HepG2 (cell line): Measurements from ENCODE around the gene C21orf91. TPM values are rescaled to one million over a fixed set of nuclear protein-coding genes. Genes with fewer than 3 reads are reported as not detected.

Source experiments
- ATAC-seq: fragments of 200-7000 bp; cut with Tn5 transposase; 3 replicates; pipeline ENCODE4 v1.9.1; 2020; ENCODE audit warnings: mild to moderate bottlenecking, moderate library complexity
- BruUV-seq: library from RNA; stranded (reverse); fragments of 400-500 nt; replicated peaks from 2 replicates; lab custom pipeline; 2021; lab: Mats Ljungman, UMichigan
- CTCF ChIA-PET: fragments of 300-600 bp; formaldehyde crosslinking; extraction: SDS; loops from one replicate; lab custom pipeline; 2021; ENCODE audit warnings: low total read pairs, inconsistent platforms, low intra/inter-chr PET ratio; lab: Yijun Ruan, JAX
- POLR2A ChIA-PET: fragments of 350-600 bp; sonication (Branson Sonifier 250); formaldehyde crosslinking; loops from one replicate; lab custom pipeline; 2020; ENCODE audit warnings: antibody characterized with exemption, inconsistent platforms; lab: Yijun Ruan, JAX
- DNase-seq: peaks from one replicate; pipeline ENCODE4 v3.0.0-alpha.2; 2015; ENCODE audit warnings: low spot score
- FAIRE-seq: peaks from 3 replicates; lab custom pipeline; 2011; peaks lifted over from hg19 to GRCh38; lab: Jason Lieb, UNC
- H2AFZ ChIP-seq: one replicate; pipeline ENCODE4 v1.6.1; 2011; ENCODE audit warnings: low read length, inconsistent platforms
- H3K27ac ChIP-seq: fragments of 300-600 bp; 3 replicates; pipeline ENCODE4 v1.8.0; 2011; ENCODE audit warnings: mixed run types, mild to moderate bottlenecking, mixed read lengths, low read length, inconsistent platforms; ENCODE audit not compliant: insufficient read depth; ENCODE audit errors: extremely low read length
- H3K27me3 ChIP-seq, 2 experiments: fragments of 200-600 bp in 1 of 2; 2 replicates in 1 of 2; 3 replicates in 1 of 2; pipeline versions ENCODE4 v1.6.0 to v1.8.0; 2011; ENCODE audit warnings: low read length in 2 of 2, mild to moderate bottlenecking in 2 of 2, moderate library complexity in 2 of 2, inconsistent platforms in 1 of 2; ENCODE audit not compliant: insufficient read depth in 2 of 2, control insufficient read depth in 1 of 2
- H3K36me3 ChIP-seq, 2 experiments: fragments of 200-600 bp in 1 of 2; replicated peaks in 1 of 2; 2 replicates in 1 of 2; 3 replicates in 1 of 2; pipeline versions ENCODE4 v1.5.1 to v1.8.0; 2011; ENCODE audit warnings: low read length in 2 of 2, inconsistent platforms in 1 of 2; ENCODE audit not compliant: insufficient read depth in 2 of 2, control insufficient read depth in 1 of 2
- H3K4me1 ChIP-seq: 2 replicates; pipeline ENCODE4 v1.5.1; 2012; ENCODE audit warnings: low read length, inconsistent platforms; ENCODE audit not compliant: insufficient read depth
- H3K4me2 ChIP-seq: 2 replicates; pipeline ENCODE4 v1.6.0; 2011; ENCODE audit warnings: low read depth, low read length, inconsistent platforms
- H3K4me3 ChIP-seq, 3 experiments: fragments of 200-600 bp in 1 of 3; sonication (generic), shearing (Covaris generic) in 1 of 3; replicated peaks in 1 of 3; 2 replicates each; pipeline ENCODE4 v1.5.1; 2011 to 2016; ENCODE audit warnings: low read length in 3 of 3, inconsistent platforms in 2 of 3, low read depth in 2 of 3, mild to moderate bottlenecking in 2 of 3, control low read depth in 1 of 3, mixed read lengths in 1 of 3; ENCODE audit not compliant: insufficient read depth in 1 of 3
- H3K79me2 ChIP-seq: one replicate; pipeline ENCODE4 v1.6.1; 2011; ENCODE audit warnings: low read length, inconsistent platforms; ENCODE audit not compliant: insufficient read depth
- H3K9ac ChIP-seq: 2 replicates; pipeline ENCODE4 v1.6.0; 2011; ENCODE audit warnings: mild to moderate bottlenecking, low read depth, low read length, inconsistent platforms; ENCODE audit not compliant: insufficient read depth
- H3K9me3 ChIP-seq: 2 replicates; pipeline ENCODE4 v1.5.1; 2012; ENCODE audit warnings: mild to moderate bottlenecking, low read length
- H4K20me1 ChIP-seq: 2 replicates; pipeline ENCODE4 v1.6.0; 2011; ENCODE audit warnings: inconsistent platforms, mild to moderate bottlenecking, low read length, moderate library complexity; ENCODE audit not compliant: insufficient read depth
- FOXA1 ChIP-seq, 2 experiments: fragments of 450-650 bp in 1 of 2; sonication (generic) in 1 of 2; formaldehyde crosslinking in 1 of 2; IDR thresholded peaks; 2 replicates each; pipeline versions ENCODE4 v1.4.0 to v1.6.1; 2016 to 2020; ENCODE audit warnings: missing genetic modification reagents in 1 of 2
- LCORL ChIP-seq, 2 experiments: fragments of 450-650 bp in 1 of 2; sonication (generic) in 1 of 2; formaldehyde crosslinking in 1 of 2; IDR thresholded peaks; 2 replicates each; pipeline versions ENCODE4 v1.5.0 to v1.6.1; 2017 to 2020; ENCODE audit warnings: antibody characterized with exemption in 1 of 2, missing genetic modification reagents in 1 of 2
- ZIK1 ChIP-seq: sonication (generic); formaldehyde crosslinking; IDR thresholded peaks from 2 replicates; pipeline ENCODE4 v1.5.0; 2020; ENCODE audit warnings: mild to moderate bottlenecking, low read depth, missing genetic modification reagents, borderline replicate concordance
- ZNF367 ChIP-seq: sonication (generic); formaldehyde crosslinking; IDR thresholded peaks from 2 replicates; pipeline ENCODE4 v1.4.0; 2020; ENCODE audit warnings: missing genetic modification reagents, borderline replicate concordance
- ZNF746 ChIP-seq: sonication (generic); formaldehyde crosslinking; IDR thresholded peaks from 2 replicates; pipeline ENCODE4 v1.8.0; 2022; ENCODE audit warnings: mild to moderate bottlenecking, missing genetic modification reagents
- WGBS: methylation state at CpG from one replicate; pipeline ENCODE4 v1.1.6; 2017; ENCODE audit warnings: low lambda C conversion rate; 5-methylcytosine and 5-hydroxymethylcytosine counted together
- in situ Hi-C: cut with HindIII; loops from 2 replicates; pipeline ENCODE4 v1.10.0; 2017; ENCODE audit warnings: low pct_unique_long_range_greater_than_20kb; ENCODE audit not compliant: extremely low pct_ligation_motif_present
- intact Hi-C: fragments of 100-400 bp; cut with micrococcal nuclease; formaldehyde crosslinking; loops from one replicate; pipeline ENCODE4 v1.10.0; 2022; ENCODE audit not compliant: unreplicated experiment
- polyA plus RNA-seq, 8 experiments: library from polyadenylated mRNA; depleted of rRNA in 3 of 8; stranded (reverse) in 7 of 8; unstranded in 1 of 8; fragments of >200 nt; fragmentation: Illumina TruSeq in 4 of 8; extraction: Trizol in 4 of 8; gene quantifications; 2 replicates each; pipeline versions ENCODE4 v1.2.1 to v1.2.3, GENCODE V29; 2011 to 2016; ENCODE audit warnings: low read depth in 4 of 8, missing spikeins in 1 of 8, mixed read lengths in 1 of 8; ENCODE audit not compliant: insufficient read depth in 1 of 8
- total RNA-seq, 5 experiments: library from RNA; depleted of rRNA; stranded (reverse); fragments of >200 nt; fragmentation: Illumina TruSeq; extraction: Trizol; gene quantifications; 2 replicates each; pipeline ENCODE4 v1.2.3, GENCODE V29; 2016; ENCODE audit warnings: low read depth in 1 of 5

The C21orf91 gene
- total and polyA plus RNA-seq, 2 of the 13 experiments (the other 11 are each of a cell fraction or from before 2014, with no cell fraction given), result 2.9 to 7.8 TPM

DNA sequence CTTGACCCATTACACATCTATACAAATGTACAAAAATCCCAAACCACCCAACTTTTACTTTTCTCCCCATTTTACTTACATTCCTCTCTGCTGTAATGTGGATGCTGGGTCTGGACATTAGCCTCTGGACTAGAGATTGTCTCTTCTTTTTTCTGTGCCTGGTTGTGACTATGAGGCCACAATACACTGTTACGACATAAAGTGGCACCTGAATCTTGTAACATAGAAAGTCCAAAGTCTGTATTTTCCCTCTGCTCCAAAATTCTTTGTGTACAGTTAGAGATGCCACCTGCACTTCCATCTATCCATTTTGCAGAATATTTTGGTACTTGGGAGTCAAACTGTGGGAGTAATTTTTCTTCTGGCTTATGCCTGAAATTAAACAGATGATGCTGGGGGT lies 22.7 kb downstream of the C21orf91 start (continued):
- no peak for TF ChIP-seq FOXA1 (IDR thresholded peaks at IDR 0.05)
- TF ChIP-seq FOXA1 (CRISPR knock-in tag; IDR thresholded peaks at IDR 0.05), result peak; percentile 58; the same call in 1 of the 2 replicates
- no peak for TF ChIP-seq ZNF746
- TF ChIP-seq LCORL (IDR thresholded peaks at IDR 0.05), result 0 out of 2 replicates have a peak, but pooled peaks have one; percentile 72
- peak; percentile 61; the same call in 1 of the 2 replicates for TF ChIP-seq LCORL (CRISPR knock-in tag; IDR thresholded peaks at IDR 0.05)
- no peak for TF ChIP-seq ZNF367 (CRISPR knock-in tag)

DNA sequence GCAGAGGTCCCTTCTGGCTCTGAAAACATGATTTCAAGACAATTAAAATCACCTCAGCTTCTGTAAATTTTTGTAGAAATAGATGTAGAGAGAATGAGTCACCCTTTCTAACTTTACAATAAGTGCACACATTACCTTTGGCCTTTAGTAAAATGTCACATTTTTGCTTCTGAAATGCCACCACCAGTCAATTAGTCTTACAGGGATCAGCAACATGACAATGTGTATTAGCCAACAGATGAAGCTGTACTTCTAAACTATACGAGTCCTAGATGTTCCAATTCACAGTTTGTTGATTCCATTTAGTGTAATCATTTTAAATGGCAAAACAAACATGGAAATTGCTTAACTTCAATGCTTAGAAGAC lies 23.1 kb downstream of the C21orf91 start:
- Histone ChIP-seq H3K4me2 (no peak overlapping the region), H3K27me3 (no peaks in the 10 kb centered on the region), H3K9me3 (no peaks in the 10 kb centered on the region), H2AFZ (no peak overlapping the region), H3K79me2 (no peaks in the 10 kb centered on the region), H3K4me1 (peaks cover 19% of the 10 kb centered on the region), H4K20me1 (no peaks in the 10 kb centered on the region), H3K4me3 (no peak overlapping the region), H3K9ac (no peak overlapping the region), H3K27ac (peak overlapping the region; percentile 1), H3K36me3 (peaks cover 4 to 16% of the 10 kb centered on the region in 2 experiments; a peak in 3 of 5 replicates)
- intact Hi-C loops (no loop called here), in situ Hi-C loops (no loop called here)
- POLR2A ChIA-PET, result no interaction called here
- ATAC-seq (peak; percentile 83), DNase-seq (peak; percentile 25), FAIRE-seq (no peak)
- WGBS, result 83% methylated on average over 1 of the region's 1 CpG
- no TSS peak for BruUV-seq
- CTCF ChIA-PET, result no interaction called here
- no peak for TF ChIP-seq ZIK1 (CRISPR knock-in tag)
